Tibial artery (tissue), 4 donors: ENCODE data around the gene C1RL.

Experiments used
- DNase-seq, 2 donors: peaks; one replicate each; pipeline ENCODE4 v3.0.0-alpha.2; 2019
- H3K27ac ChIP-seq, 2 donors: fragments of 200-600 bp; sonication (generic) in 1 of 2; 1 replicate in 1 of 2; 2 replicates in 1 of 2; pipeline ENCODE4 v1.5.1; 2018 to 2019; ENCODE audit warnings: mild to moderate bottlenecking in 1 of 2
- H3K27me3 ChIP-seq, 2 donors: fragments of 200-600 bp; sonication (generic) in 1 of 2; one replicate each; pipeline versions ENCODE4 v1.5.1 to v1.6.0; 2016 to 2019
- H3K36me3 ChIP-seq, 3 donors: fragments of 200-600 bp; sonication (generic) in 2 of 3; one replicate each; pipeline ENCODE4 v1.5.1; 2016 to 2019; ENCODE audit warnings: mild to moderate bottlenecking in 2 of 3
- H3K4me1 ChIP-seq, 4 donors: fragments of 200-600 bp; sonication (generic) in 2 of 4; 1 replicate in 3 of 4; 2 replicates in 1 of 4; pipeline ENCODE4 v1.5.1; 2016 to 2019
- H3K4me3 ChIP-seq, 2 donors: fragments of 200-600 bp; sonication (generic) in 1 of 2; 1 replicate in 1 of 2; 2 replicates in 1 of 2; pipeline ENCODE4 v1.5.1; 2018 to 2019; ENCODE audit warnings: mild to moderate bottlenecking in 2 of 2
- H3K9me3 ChIP-seq, 3 donors: fragments of 200-600 bp; sonication (generic) in 1 of 3; one replicate each; pipeline ENCODE4 v1.5.1; 2016 to 2019
- CTCF ChIP-seq, 2 experiments: fragments of 200-600 bp in 1 of 2; fragments of 450-650 bp in 1 of 2; IDR thresholded peaks; one replicate each; pipeline ENCODE4 v1.5.1; 2017 to 2019; ENCODE audit warnings: antibody characterized with exemption in 2 of 2, mild to moderate bottlenecking in 1 of 2, moderate library complexity in 1 of 2
- intact Hi-C: fragments of 100-400 bp; cut with DNase I; formaldehyde crosslinking; loops from one replicate; pipeline ENCODE4 v1.15.0; 2023; ENCODE audit warnings: low total_unique reads

Gene C1RL

GRCh38 chr12:7078163-7078562 is 30.9 kb downstream of the C1RL start:
- H3K27ac ChIP-seq: peak overlapping the region in 1 of 2 donors; percentile 82
- intact Hi-C loops: no loop called here
- H3K9me3 ChIP-seq: no peaks in the 10 kb centered on the region
- H3K4me1 ChIP-seq: peaks cover 0 to 25% (median 13%) of the 10 kb centered on the region in 4 donors
- no peaks in the 10 kb centered on the region for H3K27me3 ChIP-seq
- DNase-seq: no peak
- H3K4me3 ChIP-seq: no peak overlapping the region
- no peak for TF ChIP-seq CTCF (IDR thresholded peaks at IDR 0.05)
- peaks cover 25 to 29% (median 28%) of the 10 kb centered on the region in 3 donors for H3K36me3 ChIP-seq

- Histone ChIP-seq H3K36me3 (peaks cover 8 to 12% (median 11%) of the 10 kb centered on the region in 3 donors), H3K4me1 (peaks cover 0 to 25% (median 13%) of the 10 kb centered on the region in 4 donors), H3K27me3 (no peaks in the 10 kb centered on the region), H3K27ac (no peak overlapping the region), H3K4me3 (no peak overlapping the region), H3K9me3 (no peaks in the 10 kb centered on the region)
- TF ChIP-seq CTCF (IDR thresholded peaks at IDR 0.05): no peak
- no peak for DNase-seq
- intact Hi-C loops: no loop called here
Measured at GRCh38 chr12:7076493-7076892, 32.5 kb downstream of the C1RL start.

GRCh38 chr12:7075939-7076338 is 33.1 kb downstream of the C1RL start:
- DNase-seq: no peak
- no peak for TF ChIP-seq CTCF (IDR thresholded peaks at IDR 0.05)
- no peak overlapping the region for H3K27ac ChIP-seq

GRCh38 chr12:7075518-7075917 is 33.5 kb downstream of the C1RL start:
- TF ChIP-seq CTCF (IDR thresholded peaks at IDR 0.05): no peak
- Histone ChIP-seq H3K9me3 (no peaks in the 10 kb centered on the region), H3K4me3 (no peak overlapping the region), H3K4me1 (peaks cover 0 to 19% (median 9%) of the 10 kb centered on the region in 4 donors), H3K27me3 (no peaks in the 10 kb centered on the region), H3K36me3 (peaks cover 1 to 5% (median 5%) of the 10 kb centered on the region in 3 donors), H3K27ac (no peak overlapping the region)
- intact Hi-C loops: no loop called here
- no peak for DNase-seq

More at GRCh38 chr12:7075939-7076338, 33.1 kb downstream of the C1RL start:
- Histone ChIP-seq H3K9me3 (no peaks in the 10 kb centered on the region), H3K27me3 (no peaks in the 10 kb centered on the region), H3K36me3 (peaks cover 5 to 7% (median 5%) of the 10 kb centered on the region in 3 donors), H3K4me1 (peaks cover 0 to 23% (median 11%) of the 10 kb centered on the region in 4 donors), H3K4me3 (no peak overlapping the region)
- intact Hi-C loops: no loop called here

- TF ChIP-seq CTCF (IDR thresholded peaks at IDR 0.05): no peak
- Histone ChIP-seq H3K4me3 (no peak overlapping the region), H3K4me1 (peaks cover 0 to 6% (median under 1%) of the 10 kb centered on the region in 4 donors), H3K36me3 (peaks cover 0 to 19% (median 19%) of the 10 kb centered on the region in 3 donors), H3K27me3 (no peaks in the 10 kb centered on the region), H3K27ac (no peak overlapping the region), H3K9me3 (no peaks in the 10 kb centered on the region)
- DNase-seq: no peak
- intact Hi-C loops: no loop called here
Measured at GRCh38 chr12:7073946-7074345, 35.1 kb downstream of the C1RL start.

- DNase-seq: no peak
- TF ChIP-seq CTCF (IDR thresholded peaks at IDR 0.05): no peak
- Histone ChIP-seq H3K9me3 (no peaks in the 10 kb centered on the region), H3K27me3 (no peaks in the 10 kb centered on the region), H3K4me1 (peaks cover 0 to 10% (median 0%) of the 10 kb centered on the region in 4 donors), H3K4me3 (no peak overlapping the region), H3K27ac (no peak overlapping the region), H3K36me3 (peaks cover 0 to 22% (median 21%) of the 10 kb centered on the region in 3 donors)
- intact Hi-C loops: no loop called here
Measured at GRCh38 chr12:7072554-7072953, 36.5 kb downstream of the C1RL start.
